ENCODE results near the gene NTSR1. TPM values are rescaled to one million over a fixed set of nuclear protein-coding genes. Genes with fewer than 3 reads are reported as not detected.
A peak's percentile ranks its signal among the peaks of the same experiment; 100 is the strongest.

NTSR1 gene
- total and polyA plus RNA-seq, 4 donors: 0.02 to 3.7 (median 0.76) TPM

- Histone ChIP-seq H3K4me1 (ENCODE audit: control insufficient read depth in 5 of 5, insufficient read depth in 5 of 5, low read length in 5 of 5) (peaks cover 0 to 21% (median 7%) of the 10 kb centered on the region in 5 donors), H3K36me3 (ENCODE audit: control insufficient read depth in 4 of 4, insufficient read depth in 4 of 4, low read length in 4 of 4) (no peaks in the 10 kb centered on the region), H3K9me3 (ENCODE audit: control insufficient read depth in 4 of 4, insufficient read depth in 3 of 4, low read length in 3 of 4) (no peaks in the 10 kb centered on the region), H3K27me3 (ENCODE audit: control insufficient read depth in 3 of 3, insufficient read depth in 3 of 3, low read length in 2 of 3) (no peaks in the 10 kb centered on the region), H3K9ac (ENCODE audit: insufficient read depth in 1 of 2, low read length in 2 of 2) (no peak overlapping the region), H3K4me3 (no peak overlapping the region), H3K27ac (ENCODE audit: low read depth in 1 of 2, low read length in 1 of 2) (no peak overlapping the region)
- 35 to 50% methylated on average over 19 of the region's 19 CpGs for WGBS, 2 donors
- ATAC-seq (ENCODE audit: insufficient read depth, low FRiP score) (no peak), DNase-seq (peak in 2 of 3 donors; percentile 34 to 42)
- TF ChIP-seq CTCF (IDR thresholded peaks at IDR 0.05; ENCODE audit: control extremely low read depth, extremely low read depth): no peak
Measured at GRCh38 chr20:62772990-62773844, 64.6 kb downstream of the NTSR1 start.

DNA sequence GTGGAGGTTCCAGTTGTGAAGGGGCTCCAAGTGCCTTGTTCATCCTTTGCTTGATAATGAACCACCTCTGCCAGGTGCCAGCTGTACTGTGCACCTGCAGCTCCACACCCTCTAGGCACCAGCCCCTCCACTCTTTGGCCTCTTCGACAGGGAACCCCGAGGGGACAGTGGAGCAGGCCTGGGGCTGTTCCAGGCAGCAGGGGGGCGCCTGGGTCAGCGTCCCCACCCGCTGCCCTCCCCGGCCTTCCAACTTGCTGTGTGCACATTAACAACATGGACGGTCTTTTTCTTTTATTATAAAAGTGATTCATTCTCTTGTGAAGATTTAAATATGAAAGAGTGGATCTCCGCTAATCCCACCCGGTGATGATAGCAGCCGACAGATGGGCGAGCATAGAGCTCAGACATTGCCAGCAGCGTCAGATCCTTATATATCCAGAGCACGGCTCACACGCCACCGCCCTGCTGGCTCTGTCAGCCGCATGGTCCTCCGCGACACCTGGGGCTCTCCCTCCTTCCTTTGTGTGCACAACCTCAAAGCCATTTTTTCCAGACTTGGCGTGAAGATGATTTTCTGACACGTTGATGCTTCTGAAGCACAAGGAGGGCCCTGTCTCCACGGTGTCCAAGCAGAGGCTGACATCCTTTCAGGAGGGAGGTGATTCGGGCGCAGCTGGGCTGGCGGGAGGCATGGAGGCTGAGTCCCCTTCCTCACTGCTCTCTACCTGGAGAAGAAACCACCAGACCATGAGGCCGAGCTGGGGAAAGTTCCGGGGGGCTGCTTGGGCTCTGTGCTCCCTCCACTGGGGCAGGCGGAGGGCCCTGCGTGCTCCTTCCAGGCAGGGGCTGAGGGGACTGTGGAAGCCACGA, 65.4 kb downstream of the NTSR1 start:
- 87 to 90% methylated on average over 29 of the region's 29 CpGs for WGBS, 2 donors

DNA sequence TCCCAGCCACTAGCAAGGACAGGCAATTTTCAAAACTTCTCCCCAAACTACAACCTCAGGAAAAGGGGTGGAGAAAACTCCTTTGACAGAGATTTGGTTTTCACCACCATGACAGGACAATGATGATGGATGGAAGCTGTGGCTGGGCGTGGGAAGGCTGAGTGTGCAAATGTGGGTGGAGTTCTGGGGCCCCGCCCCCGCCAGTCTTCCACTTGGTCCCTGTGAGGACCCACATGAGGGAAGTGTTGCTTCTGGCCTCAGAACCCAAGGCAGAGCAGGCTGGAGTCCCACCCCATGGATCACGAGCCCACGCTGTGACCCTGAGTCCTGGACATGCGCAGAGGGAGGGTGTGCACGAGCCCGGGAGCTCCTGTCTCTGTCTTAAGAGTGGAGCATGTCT, 66.1 kb downstream of the NTSR1 start:
- no peaks in the 10 kb centered on the region for H3K36me3 ChIP-seq (ENCODE audit: control insufficient read depth in 4 of 4, insufficient read depth in 4 of 4, low read length in 4 of 4)
- DNase-seq: no peak
- 58 to 77% methylated on average over 8 of the region's 8 CpGs for WGBS, 2 donors
- no peak overlapping the region for H3K27ac ChIP-seq (ENCODE audit: low read depth in 1 of 2, low read length in 1 of 2)
- no peaks in the 10 kb centered on the region for H3K9me3 ChIP-seq (ENCODE audit: control insufficient read depth in 4 of 4, insufficient read depth in 3 of 4, low read length in 3 of 4)
- no peak overlapping the region for H3K4me3 ChIP-seq
- ATAC-seq (ENCODE audit: insufficient read depth, low FRiP score): no peak
- peaks cover 0 to 9% (median 3%) of the 10 kb centered on the region in 5 donors for H3K4me1 ChIP-seq (ENCODE audit: control insufficient read depth in 5 of 5, insufficient read depth in 5 of 5, low read length in 5 of 5)
- no peak overlapping the region for H3K9ac ChIP-seq (ENCODE audit: insufficient read depth in 1 of 2, low read length in 2 of 2)
- TF ChIP-seq CTCF (IDR thresholded peaks at IDR 0.05; ENCODE audit: control extremely low read depth, extremely low read depth): no peak
- no peaks in the 10 kb centered on the region for H3K27me3 ChIP-seq (ENCODE audit: control insufficient read depth in 3 of 3, insufficient read depth in 3 of 3, low read length in 2 of 3)

More for the DNA sequence above, 65.4 kb downstream of the NTSR1 start:
- Histone ChIP-seq H3K9ac (ENCODE audit: insufficient read depth in 1 of 2, low read length in 2 of 2) (no peak overlapping the region), H3K27me3 (ENCODE audit: control insufficient read depth in 3 of 3, insufficient read depth in 3 of 3, low read length in 2 of 3) (no peaks in the 10 kb centered on the region), H3K4me1 (ENCODE audit: control insufficient read depth in 5 of 5, insufficient read depth in 5 of 5, low read length in 5 of 5) (peaks cover 0 to 13% (median 5%) of the 10 kb centered on the region in 5 donors), H3K9me3 (ENCODE audit: control insufficient read depth in 4 of 4, insufficient read depth in 3 of 4, low read length in 3 of 4) (no peaks in the 10 kb centered on the region), H3K4me3 (no peak overlapping the region), H3K27ac (ENCODE audit: low read depth in 1 of 2, low read length in 1 of 2) (no peak overlapping the region), H3K36me3 (ENCODE audit: control insufficient read depth in 4 of 4, insufficient read depth in 4 of 4, low read length in 4 of 4) (no peaks in the 10 kb centered on the region)
- ATAC-seq (ENCODE audit: insufficient read depth, low FRiP score) (no peak), DNase-seq (no peak)
- no peak for TF ChIP-seq CTCF (IDR thresholded peaks at IDR 0.05; ENCODE audit: control extremely low read depth, extremely low read depth)
